MG63 (cell line): ENCODE measurements around the gene DOCK6. TPM values are rescaled to one million over a fixed set of nuclear protein-coding genes. Genes with fewer than 3 reads are reported as not detected.

ENCODE experiments used
- DNase-seq: peaks from one replicate; pipeline ENCODE4 v3.0.0-alpha.2; 2020
- H3K27me3 ChIP-seq: fragments of 250-450 bp; sonication (Bioruptor Pico); 2 replicates; pipeline ENCODE4 v1.5.1; 2020; ENCODE audit warnings: mild to moderate bottlenecking, moderate library complexity
- H3K36me3 ChIP-seq: fragments of 250-450 bp; sonication (Bioruptor Pico); 2 replicates; pipeline ENCODE4 v1.5.1; 2020; ENCODE audit warnings: mild to moderate bottlenecking, moderate library complexity
- H3K4me3 ChIP-seq: fragments of 250-450 bp; sonication (Bioruptor Pico); 2 replicates; pipeline ENCODE4 v1.5.1; 2020; ENCODE audit warnings: mild to moderate bottlenecking, moderate library complexity
- H3K9me3 ChIP-seq: fragments of 250-450 bp; sonication (Bioruptor Pico); 2 replicates; pipeline ENCODE4 v1.5.1; 2020; ENCODE audit warnings: mild to moderate bottlenecking, moderate library complexity
- total RNA-seq: library from RNA; depleted of rRNA; stranded (reverse); fragments of >200 nt; shearing (Covaris generic); gene quantifications from 2 replicates; pipeline ENCODE4 v1.2.3, GENCODE V29; 2014; ENCODE audit warnings: low replicate concordance

The DOCK6 gene
- total RNA-seq, 1 experiment from 2014 or later = 8.8 TPM

DNA sequence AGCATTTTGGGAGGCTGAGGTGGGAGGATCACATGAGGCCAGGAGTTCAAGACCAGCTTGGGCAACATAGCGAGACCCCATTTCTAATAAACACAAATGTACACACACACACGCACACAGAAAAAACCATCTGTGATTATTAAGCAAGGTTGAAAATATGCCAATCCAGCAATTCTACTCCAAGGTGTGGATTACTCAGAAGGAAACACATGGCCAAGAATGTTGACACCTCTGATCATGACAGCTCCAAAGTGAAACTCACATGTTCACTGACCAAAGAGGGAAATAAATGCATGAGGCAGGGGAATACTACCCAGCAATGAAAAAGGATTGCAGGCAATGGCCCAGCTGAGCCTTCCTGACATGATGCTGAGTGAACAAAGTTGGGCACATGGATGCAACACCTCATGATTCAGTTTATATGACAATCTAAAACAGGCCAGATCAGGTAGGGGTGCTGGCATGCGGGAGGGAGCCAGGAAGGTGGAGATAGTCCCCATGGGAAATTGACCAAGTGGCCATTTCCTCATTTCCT lies 4.4 kb downstream of the DOCK6 start:
- no peak overlapping the region for H3K4me3 ChIP-seq
- no peak for DNase-seq
- H3K36me3 ChIP-seq = no peaks in the 10 kb centered on the region
- H3K9me3 ChIP-seq = no peaks in the 10 kb centered on the region
- H3K27me3 ChIP-seq = no peaks in the 10 kb centered on the region

DNA sequence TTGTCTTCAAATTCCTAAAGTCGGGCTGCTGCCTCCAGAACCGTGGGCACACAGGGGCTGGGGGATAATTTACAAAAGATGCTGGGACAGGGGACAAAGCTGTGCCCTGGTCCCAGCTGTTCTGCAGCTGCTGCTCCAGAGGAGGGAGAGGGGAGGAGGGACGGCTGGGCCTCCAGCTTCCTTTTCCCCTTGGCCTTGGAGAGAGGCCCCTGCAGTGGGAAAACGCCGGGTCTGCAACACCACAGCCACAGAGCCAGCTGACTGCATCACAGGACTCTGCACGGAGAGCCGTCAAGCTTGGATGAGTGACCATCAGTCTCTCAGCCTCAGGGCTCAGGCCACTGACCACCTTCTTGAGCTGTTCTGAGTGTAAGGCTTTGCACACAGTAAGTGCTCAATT lies 6.1 kb downstream of the DOCK6 start:
- DNase-seq = no peak
- H3K9me3 ChIP-seq = no peaks in the 10 kb centered on the region
- no peak overlapping the region for H3K4me3 ChIP-seq
- peaks cover 6% of the 10 kb centered on the region for H3K36me3 ChIP-seq
- H3K27me3 ChIP-seq = no peaks in the 10 kb centered on the region

DNA sequence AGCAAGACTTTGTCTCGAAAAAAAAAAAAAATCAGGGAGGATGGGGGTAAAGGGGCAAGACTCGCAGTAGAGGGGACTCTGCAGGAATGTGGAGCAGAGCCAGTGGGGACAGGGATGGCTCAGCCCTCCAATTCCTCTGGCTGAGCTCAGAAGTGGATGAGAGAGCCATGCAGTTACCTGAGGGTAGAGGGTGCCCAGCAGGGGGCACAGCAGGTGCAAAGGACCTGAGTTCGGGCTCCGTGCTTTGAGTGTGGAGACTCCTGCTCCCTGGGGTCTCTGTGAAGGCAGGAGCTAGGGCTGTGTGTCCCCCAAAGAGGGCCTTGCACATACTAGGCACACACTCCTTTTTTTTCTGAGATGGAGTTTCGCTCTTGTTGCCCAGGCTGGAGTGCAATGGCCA lies 7.7 kb downstream of the DOCK6 start:
- DNase-seq = no peak
- Histone ChIP-seq H3K27me3 (no peaks in the 10 kb centered on the region), H3K36me3 (peaks cover 13% of the 10 kb centered on the region), H3K9me3 (no peaks in the 10 kb centered on the region), H3K4me3 (no peak overlapping the region)

DNA sequence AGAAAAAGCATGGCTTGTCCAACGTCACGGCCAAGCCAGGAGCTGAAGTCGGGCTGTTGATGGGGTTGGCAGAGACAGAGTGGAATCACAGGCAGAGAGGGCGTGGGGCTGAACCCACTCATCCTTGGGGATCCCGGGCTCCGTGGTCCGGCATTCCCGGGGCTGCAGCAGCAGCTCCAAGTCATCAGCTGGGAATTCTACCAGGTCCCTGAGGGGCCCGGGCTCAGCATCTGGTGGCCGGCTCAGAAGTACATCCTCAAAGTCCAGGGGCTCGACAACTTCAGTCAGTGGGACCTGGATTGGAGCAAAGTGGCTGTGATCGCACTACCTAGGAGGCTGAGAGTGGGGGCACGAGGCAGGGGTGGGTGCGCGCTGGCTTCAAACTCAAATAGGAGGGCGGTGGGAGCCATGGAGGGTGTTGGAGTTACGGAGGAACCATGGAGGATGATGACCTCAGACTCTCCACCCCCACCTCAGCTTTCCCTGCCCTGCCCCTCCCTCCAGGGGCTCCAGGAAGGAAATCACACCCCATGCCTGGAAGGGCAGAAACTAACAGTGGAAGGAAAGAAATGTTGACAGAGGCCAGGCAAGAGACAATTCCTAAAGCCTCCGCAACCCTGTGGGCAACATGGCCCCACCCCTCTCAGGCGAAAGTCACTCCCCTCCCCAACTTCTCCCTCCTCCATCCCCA lies 9.5 kb downstream of the DOCK6 start:
- no peak for DNase-seq

DNA sequence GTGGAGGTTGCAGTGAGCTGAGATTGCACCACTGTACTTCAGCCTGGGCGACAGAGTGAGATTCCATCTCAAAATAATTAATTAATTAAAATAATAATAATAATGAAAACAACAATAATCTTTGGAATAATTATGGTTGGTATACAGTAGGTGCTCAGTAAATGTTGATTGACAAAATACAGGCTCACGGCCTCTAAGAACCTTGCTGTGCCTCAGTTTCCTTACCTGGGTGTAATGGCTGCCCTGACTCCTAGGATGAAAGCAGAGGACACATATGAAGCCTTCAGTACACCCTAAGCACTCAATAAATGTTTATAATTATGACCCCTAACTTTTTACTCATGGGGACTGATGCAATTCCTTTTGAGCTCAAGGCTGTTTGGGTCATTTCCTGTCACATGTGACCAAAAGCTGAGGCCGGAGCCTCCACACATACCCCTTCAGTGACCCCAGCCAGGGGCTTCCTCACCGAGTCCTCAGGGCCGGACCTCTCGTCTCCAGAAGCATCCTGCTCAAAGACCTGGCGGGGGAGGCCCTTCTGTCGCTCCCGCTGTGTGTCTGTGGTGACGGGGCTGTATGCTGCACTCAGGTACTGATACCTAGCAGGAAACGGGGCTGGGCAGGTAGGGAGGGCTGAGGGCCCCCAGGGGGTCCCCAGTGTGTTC lies 10.5 kb downstream of the DOCK6 start:
- DNase-seq = no peak
- peaks cover 17% of the 10 kb centered on the region for H3K36me3 ChIP-seq
- no peaks in the 10 kb centered on the region for H3K27me3 ChIP-seq
- no peak overlapping the region for H3K4me3 ChIP-seq
- no peaks in the 10 kb centered on the region for H3K9me3 ChIP-seq

More for the DNA sequence above, 9.5 kb downstream of the DOCK6 start:
- Histone ChIP-seq H3K9me3 (no peaks in the 10 kb centered on the region), H3K27me3 (no peaks in the 10 kb centered on the region), H3K4me3 (no peak overlapping the region), H3K36me3 (peaks cover 16% of the 10 kb centered on the region)

DNA sequence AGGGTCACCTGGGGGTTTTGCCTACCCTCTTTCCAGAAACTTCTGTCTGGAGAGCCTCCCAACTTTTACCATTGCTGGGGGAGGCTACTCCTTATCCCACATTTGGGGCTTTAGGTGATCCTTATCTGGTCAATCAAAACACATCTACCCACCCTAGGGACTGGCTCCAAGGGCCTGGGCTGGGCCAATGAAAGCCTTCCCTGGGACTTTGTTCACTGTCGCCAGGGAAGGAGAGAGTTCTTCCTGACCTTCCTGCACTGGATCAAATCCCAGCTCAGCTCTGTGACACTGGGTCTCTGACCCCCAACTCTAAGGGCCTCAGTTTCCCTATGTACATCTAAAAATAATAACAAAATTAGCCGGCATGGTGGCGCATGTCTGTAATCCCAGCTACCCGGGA lies 11.1 kb downstream of the DOCK6 start:
- no peaks in the 10 kb centered on the region for H3K27me3 ChIP-seq
- H3K36me3 ChIP-seq = peaks cover 17% of the 10 kb centered on the region
- DNase-seq = no peak
- no peak overlapping the region for H3K4me3 ChIP-seq
- no peaks in the 10 kb centered on the region for H3K9me3 ChIP-seq

DNA sequence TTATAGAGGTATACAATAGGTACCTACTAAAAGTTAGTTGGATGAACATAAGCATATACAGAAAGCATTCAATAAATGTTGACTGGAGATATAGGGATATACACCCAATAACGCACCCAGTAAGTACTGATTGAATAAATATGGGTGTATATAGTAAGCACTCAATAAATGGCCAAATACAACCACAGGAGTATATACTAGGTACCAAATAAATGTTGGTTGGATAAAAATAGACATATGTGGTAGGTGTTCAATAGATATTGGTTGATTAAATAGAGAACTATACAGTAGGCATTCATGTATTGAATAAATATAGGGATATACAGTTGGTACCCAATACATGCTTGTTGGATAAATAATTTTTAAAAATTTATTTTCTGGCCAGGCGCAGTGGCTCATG lies 13.5 kb downstream of the DOCK6 start:
- H3K27me3 ChIP-seq = no peaks in the 10 kb centered on the region
- H3K36me3 ChIP-seq = peaks cover 22% of the 10 kb centered on the region
- no peak for DNase-seq
- H3K9me3 ChIP-seq = no peaks in the 10 kb centered on the region
- no peak overlapping the region for H3K4me3 ChIP-seq

DNA sequence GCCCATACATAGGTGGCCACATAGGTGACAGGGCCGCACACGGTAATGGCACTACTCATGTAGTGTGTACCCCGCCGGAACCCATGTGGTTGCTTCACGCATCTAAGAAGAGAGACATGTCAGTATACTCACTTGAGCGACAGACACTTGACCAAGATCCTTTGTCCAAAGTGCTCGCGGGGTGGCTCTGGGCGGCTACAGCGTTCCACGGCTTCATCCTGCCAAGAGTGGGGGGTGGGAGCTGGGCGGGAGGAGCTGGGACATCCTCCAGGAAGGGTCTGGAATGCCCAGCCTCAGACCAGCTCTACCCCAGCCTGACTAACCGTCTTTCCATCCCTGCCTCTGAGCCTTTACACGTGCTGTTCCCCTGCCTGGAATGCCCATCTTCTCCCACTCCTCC lies 14.4 kb downstream of the DOCK6 start:
- Histone ChIP-seq H3K4me3 (no peak overlapping the region), H3K36me3 (peaks cover 22% of the 10 kb centered on the region), H3K27me3 (no peaks in the 10 kb centered on the region), H3K9me3 (no peaks in the 10 kb centered on the region)
- no peak for DNase-seq

DNA sequence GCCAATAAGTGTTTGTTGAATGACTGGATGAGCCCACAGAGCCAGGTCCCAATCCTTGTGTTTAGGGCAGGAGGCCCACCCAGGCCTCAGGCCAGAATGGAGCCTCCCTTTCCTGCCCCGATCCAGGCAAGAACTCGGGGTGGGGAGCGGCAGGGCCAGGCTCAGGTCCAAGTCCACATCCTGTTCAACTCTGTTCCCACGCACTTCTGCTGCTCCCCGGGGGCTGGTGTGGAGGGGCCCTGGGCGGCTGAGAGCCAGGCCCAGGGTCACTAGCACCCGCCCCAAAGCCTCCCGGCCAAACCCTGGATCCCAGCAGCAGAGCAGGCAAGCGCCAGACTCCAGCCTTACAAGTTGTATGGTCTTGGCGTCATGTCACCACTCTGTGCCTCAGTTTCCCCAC lies 14.9 kb downstream of the DOCK6 start:
- no peak for DNase-seq
- Histone ChIP-seq H3K27me3 (no peaks in the 10 kb centered on the region), H3K4me3 (no peak overlapping the region), H3K9me3 (no peaks in the 10 kb centered on the region), H3K36me3 (peaks cover 22% of the 10 kb centered on the region)

DNA sequence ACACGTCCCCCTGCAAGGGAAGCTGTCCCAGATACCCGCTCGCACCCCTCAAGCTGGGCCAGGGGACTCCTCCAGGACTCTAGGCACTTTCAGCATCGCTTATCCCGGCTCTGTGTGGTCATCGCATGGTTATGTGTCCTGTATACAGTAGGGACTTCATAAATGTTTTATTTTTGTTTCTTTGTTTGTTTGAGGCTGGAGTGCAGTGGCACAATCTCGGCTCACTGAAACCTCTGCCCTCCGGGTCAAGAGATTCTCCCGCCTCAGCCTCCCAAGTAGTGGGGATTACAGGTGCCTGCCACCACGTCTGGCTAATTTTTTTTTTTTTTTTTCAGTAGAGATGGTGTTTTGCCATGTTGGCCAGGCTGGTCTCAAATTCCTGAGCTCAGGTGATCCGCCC lies 15.4 kb downstream of the DOCK6 start:
- DNase-seq = no peak
- H3K9me3 ChIP-seq = no peaks in the 10 kb centered on the region
- H3K36me3 ChIP-seq = peaks cover 22% of the 10 kb centered on the region
- H3K27me3 ChIP-seq = no peaks in the 10 kb centered on the region
- no peak overlapping the region for H3K4me3 ChIP-seq

DNA sequence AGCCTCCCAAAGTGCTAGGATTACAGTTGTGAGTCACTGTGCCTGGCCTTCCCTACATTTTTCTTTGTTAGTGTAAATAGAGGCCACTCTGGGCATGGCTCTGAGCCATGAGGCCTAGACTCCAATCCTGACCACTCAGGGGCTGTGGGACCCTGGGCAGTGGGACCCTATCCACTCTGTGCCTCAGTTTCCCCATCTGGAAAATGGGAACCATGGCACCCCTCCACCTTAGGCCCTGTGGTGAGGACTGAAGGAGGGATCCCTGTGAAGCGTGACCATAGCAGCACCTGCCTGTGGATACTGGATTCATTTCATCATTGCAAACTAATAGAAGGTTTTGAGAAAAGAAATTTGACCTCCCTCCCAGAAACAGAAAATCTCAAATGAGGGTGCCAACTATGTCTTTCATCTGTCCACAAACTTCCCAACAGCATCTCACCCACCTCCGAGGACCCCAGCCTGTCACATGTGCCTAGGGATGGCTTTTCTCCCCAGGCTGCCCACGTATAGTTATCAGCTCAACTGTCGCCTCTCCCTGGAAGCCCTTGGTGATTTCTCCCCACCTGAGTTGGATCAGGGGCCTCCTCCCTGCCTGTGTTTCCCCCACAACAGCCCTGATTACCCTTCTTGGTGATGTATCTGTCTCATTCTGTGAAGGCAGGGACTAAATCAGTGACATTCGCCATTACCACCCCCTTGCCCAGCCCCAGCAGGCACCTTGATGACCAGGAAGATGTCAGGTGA lies 17.3 kb downstream of the DOCK6 start:
- H3K9me3 ChIP-seq = no peaks in the 10 kb centered on the region
- no peaks in the 10 kb centered on the region for H3K27me3 ChIP-seq
- no peak overlapping the region for H3K4me3 ChIP-seq
- peak; percentile 38 for DNase-seq
- peaks cover 9% of the 10 kb centered on the region for H3K36me3 ChIP-seq

DNA sequence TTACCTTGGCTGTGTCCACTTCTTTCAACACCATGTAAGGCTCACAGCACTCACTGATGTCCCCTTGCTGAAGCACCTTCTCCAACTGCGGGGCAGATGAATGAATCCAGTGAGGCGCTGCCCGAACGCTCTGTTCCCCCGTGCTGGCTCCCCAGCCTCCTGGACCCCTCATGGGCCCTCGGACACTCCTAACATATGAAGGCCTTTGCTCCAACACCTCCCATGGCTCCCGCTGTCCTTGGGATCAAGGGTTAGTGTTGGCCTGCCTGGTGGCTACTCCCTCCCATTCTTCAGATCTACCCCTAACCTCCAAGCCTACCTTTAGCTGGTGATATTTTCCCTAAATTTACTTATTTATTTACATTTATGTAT lies 18.5 kb downstream of the DOCK6 start:
- H3K36me3 ChIP-seq = peaks cover 12% of the 10 kb centered on the region
- no peak overlapping the region for H3K4me3 ChIP-seq
- no peak for DNase-seq

DNA sequence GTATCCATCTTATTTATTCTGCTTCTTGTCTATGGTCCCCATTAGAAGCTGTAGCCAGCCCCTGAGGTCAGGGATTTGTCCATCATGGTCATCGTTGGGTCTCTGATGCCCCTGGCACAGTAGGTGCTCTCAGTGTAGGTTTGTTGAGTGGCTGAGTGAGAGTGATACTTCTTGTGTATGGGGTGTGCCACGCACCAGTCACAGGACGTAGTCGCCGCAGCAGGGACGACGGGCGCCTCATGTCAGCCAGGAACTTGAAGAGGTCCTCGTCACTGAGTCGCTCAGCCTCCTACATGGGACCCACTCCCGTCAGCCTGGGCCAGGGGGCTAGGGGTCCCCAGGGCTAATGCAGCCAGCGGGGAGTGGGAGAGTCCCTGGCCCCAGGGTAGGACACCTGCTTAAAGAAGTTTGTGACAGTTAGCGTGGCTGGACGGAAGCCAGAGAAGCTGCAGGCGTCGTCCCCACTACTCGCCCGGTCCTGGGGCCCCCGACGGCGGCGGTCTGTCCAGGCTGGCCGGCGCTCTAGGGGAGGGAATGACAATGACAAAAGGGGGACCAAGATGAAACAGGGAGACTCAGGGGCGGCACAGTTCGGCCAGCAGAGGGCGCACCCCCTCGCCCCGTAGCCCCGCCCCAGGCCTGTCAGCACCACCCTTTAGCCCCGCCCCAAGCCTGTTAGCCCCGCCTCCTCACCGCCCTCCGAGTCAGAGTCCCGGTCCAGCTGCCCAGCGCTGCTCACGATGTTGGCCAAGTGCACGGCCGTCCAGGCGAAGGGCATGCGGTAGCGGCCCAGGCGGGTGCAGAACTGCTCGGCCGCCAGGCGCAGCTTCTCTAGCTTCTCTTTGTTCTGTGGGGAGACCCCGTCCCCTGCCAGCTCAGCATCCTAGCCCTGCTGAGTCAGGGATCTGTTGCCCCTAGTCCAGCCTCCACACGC lies 19.2 kb downstream of the DOCK6 start:
- Histone ChIP-seq H3K9me3 (peaks cover 5% of the 10 kb centered on the region; the same call in 1 of the 2 replicates), H3K4me3 (no peak overlapping the region), H3K36me3 (peaks cover 15% of the 10 kb centered on the region), H3K27me3 (no peaks in the 10 kb centered on the region)
- DNase-seq = peak; percentile 83

More for the DNA sequence above, 18.5 kb downstream of the DOCK6 start:
- Histone ChIP-seq H3K9me3 (peaks cover 3% of the 10 kb centered on the region; the same call in 1 of the 2 replicates), H3K27me3 (no peaks in the 10 kb centered on the region)

DNA sequence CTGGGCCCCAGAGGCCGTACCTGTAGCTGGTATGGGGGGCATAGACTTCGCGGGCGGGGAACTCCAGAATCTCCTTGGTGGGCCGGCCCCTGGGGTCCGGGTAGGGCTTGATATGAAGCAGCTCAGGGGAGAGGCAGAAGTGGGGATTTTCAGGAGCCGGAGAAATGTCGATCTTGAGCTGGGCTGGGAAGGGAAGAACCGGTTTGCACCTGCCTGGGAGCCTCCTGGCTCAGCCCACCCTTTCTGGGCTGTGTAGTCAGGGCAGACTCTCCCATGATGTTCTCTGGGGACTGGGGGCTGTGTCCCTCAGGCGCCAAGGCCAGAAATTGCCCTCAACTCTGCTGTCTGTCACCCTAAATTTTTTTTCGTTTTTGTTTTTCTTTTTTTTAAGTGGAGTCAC lies 20.3 kb downstream of the DOCK6 start:
- no peaks in the 10 kb centered on the region for H3K27me3 ChIP-seq
- peaks cover 12% of the 10 kb centered on the region for H3K36me3 ChIP-seq
- no peak overlapping the region for H3K4me3 ChIP-seq
- H3K9me3 ChIP-seq = peaks cover 5% of the 10 kb centered on the region; the same call in 1 of the 2 replicates
- no peak for DNase-seq

DNA sequence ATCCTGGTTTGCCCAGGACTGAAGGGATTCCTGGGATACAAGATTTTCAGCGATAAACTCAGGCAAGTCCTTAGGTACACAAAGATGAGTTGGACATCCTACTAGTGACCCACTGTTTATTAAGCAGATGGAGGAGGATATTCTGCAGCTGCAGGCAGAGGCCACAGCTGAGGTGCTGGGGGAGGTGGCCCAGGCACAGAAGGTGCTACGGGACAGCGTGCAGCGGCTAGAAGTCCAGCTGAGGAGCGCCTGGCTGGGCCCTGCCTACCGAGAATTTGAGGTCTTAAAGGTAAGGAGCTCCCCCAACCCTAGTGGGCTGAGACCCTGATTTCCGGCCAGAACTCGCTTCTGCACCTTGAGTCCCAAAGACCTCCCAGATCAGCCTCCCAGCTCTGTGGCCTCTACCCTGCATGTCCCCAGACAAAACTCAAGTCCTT lies 22.3 kb downstream of the DOCK6 start:
- H3K36me3 ChIP-seq = peaks cover 10% of the 10 kb centered on the region
- H3K27me3 ChIP-seq = no peaks in the 10 kb centered on the region
- H3K4me3 ChIP-seq = no peak overlapping the region
- H3K9me3 ChIP-seq = peaks cover 5% of the 10 kb centered on the region; the same call in 1 of the 2 replicates
- DNase-seq = no peak

DNA sequence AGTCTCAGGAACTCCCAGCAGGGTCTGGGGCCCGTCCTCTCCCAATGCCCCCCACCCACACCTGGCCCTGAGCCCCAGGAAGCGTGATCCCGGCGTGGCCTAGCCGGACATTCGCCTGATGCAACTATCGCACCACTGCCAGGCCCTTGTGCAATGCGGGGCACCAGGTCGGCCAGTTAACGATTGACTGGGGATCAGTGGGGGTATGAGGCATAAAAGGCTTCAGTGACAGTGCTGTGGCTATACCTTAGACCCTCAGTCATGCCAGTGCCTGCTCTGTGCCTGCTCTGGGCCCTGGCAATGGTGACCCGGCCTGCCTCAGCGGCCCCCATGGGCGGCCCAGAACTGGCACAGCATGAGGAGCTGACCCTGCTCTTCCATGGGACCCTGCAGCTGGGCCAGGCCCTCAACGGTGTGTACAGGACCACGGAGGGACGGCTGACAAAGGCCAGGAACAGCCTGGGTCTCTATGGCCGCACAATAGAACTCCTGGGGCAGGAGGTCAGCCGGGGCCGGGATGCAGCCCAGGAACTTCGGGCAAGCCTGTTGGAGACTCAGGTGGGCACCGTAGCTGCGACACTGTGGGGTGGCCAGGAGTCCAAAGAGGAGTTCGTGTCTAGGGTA lies 22.8 kb downstream of the DOCK6 start, which contains the start of gene ANGPTL8:
Gene ANGPTL8, plus strand, starts transcription at position 243 of the 624 bp plus-strand sequence. Its CDS starts 19 bp downstream, at position 262.
- no peak for DNase-seq
- peaks cover 5% of the 10 kb centered on the region; the same call in 1 of the 2 replicates for H3K9me3 ChIP-seq
- peaks cover 7% of the 10 kb centered on the region for H3K36me3 ChIP-seq
- no peak within 1 kb of the TSS for H3K4me3 ChIP-seq
- no peaks in the 10 kb centered on the region for H3K27me3 ChIP-seq
